GM18951 (cell line): Measurements from ENCODE around the gene NALF2.

Source experiments
- POLR2A ChIP-seq: IDR thresholded peaks from 4 replicates; pipeline ENCODE4 v1.6.1; 2011; ENCODE audit warnings: mild to moderate bottlenecking; ENCODE audit not compliant: insufficient read length, insufficient read depth; ENCODE audit errors: extremely low read depth
- in situ Hi-C: fragments of 300-500 bp; cut with MboI; formaldehyde crosslinking; loops from one replicate; pipeline ENCODE4 v1.12.0; 2022; ENCODE audit warnings: low sequenced_read_pairs, mixed read lengths, inconsistent platforms; ENCODE audit not compliant: unreplicated experiment

NALF2 gene

GRCh38 chrX:69539437-69539836 lies 35.3 kb downstream of the NALF2 start:
- no peak for TF ChIP-seq POLR2A
- in situ Hi-C loops, result loop anchor here (25.0 kb wide), 1 partner anchor 548 kb away; no protein-coding TSS in a partner anchor

GRCh38 chrX:69541956-69542355 lies 37.8 kb downstream of the NALF2 start:
- in situ Hi-C loops, result loop anchor here (25.0 kb wide), 1 partner anchor 545 kb away; no protein-coding TSS in a partner anchor
- no peak for TF ChIP-seq POLR2A

DNA sequence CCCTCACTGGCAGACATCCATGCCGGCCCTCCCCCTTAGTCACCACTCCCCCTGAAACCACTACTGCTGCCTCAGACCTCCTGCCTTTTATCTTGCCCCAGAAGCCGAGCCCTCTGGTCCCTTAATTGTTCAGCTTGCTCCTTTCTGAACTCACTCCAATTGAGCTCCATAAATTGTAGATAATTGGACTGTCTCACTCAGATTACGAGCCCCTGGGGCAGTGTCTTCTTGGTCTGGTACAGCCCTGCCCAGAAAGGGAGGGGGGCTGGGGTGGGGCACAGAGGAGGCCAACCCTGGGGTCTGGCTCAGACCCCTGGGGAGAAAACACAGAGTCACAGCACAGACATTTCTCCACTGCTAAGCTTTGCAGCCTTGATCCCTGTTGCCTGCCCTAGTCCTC lies 39.4 kb downstream of the NALF2 start:
- in situ Hi-C loops, result loop anchor here (25.0 kb wide), 1 partner anchor 544 kb away; no protein-coding TSS in a partner anchor

GRCh38 chrX:69546417-69546816 lies 42.3 kb downstream of the NALF2 start:
- in situ Hi-C loops, result loop anchor here (25.0 kb wide), 1 partner anchor 541 kb away; no protein-coding TSS in a partner anchor
- no peak for TF ChIP-seq POLR2A

More for the DNA sequence above, 39.4 kb downstream of the NALF2 start:
- no peak for TF ChIP-seq POLR2A

DNA sequence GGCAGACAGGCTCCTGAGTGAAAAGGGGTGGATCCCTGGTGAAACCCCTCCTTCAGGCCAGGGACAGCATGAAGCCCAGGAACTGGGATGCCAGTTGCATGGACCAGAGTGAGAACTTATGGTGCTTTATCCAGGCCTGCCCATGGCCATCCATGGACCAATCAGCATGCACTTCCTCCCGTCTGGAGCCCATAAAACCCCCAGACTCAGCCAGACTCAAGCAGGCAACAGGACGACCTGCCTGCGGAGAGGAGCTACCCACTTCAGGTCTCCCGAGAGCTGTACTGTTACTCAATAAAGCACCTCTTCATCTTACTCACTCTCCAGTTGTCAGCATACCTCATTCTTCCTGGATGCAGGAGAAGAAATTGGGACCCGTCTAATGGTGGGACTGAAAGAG lies 42.9 kb downstream of the NALF2 start:
- no peak for TF ChIP-seq POLR2A
- in situ Hi-C loops, result loop anchor here (25.0 kb wide), 1 partner anchor 540 kb away; no protein-coding TSS in a partner anchor

GRCh38 chrX:69551421-69552009 lies 47.4 kb downstream of the NALF2 start:
- TF ChIP-seq POLR2A, result no peak
- in situ Hi-C loops, result no loop called here

- in situ Hi-C loops, result no loop called here
- no peak for TF ChIP-seq POLR2A
Observed at GRCh38 chrX:69552512-69552911, 48.4 kb downstream of the NALF2 start.
